HG02885 (cell line): ENCODE measurements around the gene FAU.

Experiments used
- ATAC-seq: cut with Tn5 transposase; IDR thresholded peaks from one replicate; pipeline ENCODE4 v1.9.1; 2021; ENCODE audit warnings: mild to moderate bottlenecking; ENCODE audit not compliant: unreplicated experiment, poor library complexity

The FAU gene

DNA sequence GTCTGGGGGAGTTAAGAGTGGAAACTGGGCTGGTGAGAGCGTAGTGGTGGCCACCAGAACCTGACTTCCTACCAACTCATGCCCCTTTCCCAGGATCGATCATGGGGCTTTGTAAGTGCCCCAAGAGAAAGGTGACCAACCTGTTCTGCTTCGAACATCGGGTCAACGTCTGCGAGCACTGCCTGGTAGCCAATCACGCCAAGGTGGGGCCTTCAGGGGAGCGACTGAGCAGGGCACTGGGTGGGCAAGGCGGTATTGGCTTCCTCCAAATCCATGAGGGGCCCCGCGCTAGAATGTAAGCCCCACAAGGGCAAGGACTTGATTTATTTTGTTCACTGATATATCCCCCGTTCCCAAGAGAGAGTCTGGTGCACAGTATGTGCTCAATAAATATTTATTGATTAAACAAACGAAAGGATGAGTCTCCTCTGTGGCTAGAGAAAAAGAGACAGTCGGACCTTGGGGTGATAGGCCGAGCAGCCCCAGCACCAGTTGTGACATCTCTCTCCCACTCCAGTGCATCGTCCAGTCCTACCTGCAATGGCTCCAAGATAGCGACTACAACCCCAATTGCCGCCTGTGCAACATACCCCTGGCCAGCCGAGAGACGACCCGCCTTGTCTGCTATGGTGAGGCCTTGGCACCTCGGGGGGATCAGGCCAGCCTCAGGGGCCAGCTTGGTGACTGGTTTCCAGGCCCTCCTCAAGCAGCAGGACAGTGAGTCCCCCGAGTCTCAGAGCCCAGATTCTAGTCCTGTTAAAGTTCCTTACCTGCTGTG is 37.1 kb downstream of the FAU start:
- no peak for ATAC-seq

DNA sequence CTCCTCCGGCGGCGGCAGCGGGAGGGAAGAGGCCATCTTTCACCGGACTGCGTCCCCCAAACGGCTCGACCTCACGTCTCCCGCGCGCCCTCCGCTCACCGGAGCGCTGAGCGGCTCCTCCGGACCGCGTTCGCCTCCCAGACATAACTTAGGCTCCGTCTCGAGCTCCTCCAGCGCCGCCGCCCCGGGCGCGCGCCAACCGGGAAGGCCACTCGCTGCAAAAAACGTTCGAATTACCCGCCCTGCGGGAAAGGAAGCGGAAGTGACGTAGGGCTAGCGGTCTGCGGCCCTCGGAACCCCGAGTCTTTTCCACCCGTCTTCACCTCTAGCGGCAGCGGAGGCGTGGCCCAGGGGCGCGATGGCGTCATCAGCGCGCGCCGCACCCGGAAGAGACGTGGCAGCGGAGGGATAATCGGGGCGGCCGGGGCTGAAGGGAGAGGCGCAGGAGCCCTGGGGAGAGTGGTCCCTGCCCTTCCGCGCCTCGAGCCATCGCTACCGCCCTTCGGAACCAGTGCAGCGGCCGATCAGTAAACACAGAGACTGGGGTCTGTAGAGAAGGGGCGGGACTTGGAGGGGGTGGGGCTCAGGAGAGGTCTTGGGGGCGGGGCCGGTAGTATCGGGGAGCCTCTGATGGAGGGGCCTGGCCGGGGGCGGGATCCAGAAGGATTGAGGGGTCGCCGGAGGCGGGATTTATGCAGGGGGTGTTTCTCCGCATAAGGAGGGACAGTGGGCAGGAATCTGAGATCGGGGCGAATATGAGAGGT is 37.9 kb downstream of the FAU start, which contains the start of the genes CDCA5 and ZFPL1:
CDCA5 (minus strand) TSS at position 207 of the 764 bp plus-strand sequence; CDS start at position 145, 62 bp downstream.
ZFPL1 (plus strand) TSS at position 389 of the 764 bp plus-strand sequence. CDS start 477 bp downstream, outside the sequence.
- ATAC-seq: peak; percentile 91

DNA sequence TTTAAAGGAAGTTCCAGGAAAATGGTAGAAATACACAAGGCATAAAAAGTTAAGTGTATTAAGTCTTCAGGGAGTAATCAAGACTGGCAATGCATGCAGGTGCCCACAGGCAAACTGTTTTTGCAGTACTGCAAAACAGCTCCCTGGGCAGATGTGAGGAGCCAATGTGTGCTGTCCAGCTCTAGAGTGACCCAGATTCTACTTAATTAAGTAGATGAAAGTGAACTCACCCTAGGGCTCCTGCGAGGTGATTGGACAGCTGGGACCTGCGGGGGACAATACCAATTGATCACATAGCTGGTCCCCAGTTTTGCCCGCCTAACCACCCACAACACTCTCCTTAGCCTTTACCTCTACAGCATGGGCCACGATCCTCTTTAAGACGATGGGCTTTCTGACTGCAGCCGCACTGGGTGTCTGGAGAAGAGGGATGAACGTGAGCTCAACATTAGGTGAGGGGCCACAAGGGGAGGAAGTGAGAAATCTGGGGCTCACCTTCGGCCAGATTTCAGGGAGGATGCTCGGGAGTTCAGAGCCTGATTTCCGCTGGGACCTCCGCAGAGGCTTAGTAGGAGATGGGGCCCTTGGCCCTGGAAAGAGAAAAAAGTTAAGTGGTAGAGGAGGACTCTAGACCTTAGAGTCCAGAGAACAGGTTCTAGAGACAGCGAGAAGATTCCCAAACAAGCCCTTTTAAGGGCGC is 38.6 kb downstream of the FAU start:
- peak; percentile 13 for ATAC-seq

DNA sequence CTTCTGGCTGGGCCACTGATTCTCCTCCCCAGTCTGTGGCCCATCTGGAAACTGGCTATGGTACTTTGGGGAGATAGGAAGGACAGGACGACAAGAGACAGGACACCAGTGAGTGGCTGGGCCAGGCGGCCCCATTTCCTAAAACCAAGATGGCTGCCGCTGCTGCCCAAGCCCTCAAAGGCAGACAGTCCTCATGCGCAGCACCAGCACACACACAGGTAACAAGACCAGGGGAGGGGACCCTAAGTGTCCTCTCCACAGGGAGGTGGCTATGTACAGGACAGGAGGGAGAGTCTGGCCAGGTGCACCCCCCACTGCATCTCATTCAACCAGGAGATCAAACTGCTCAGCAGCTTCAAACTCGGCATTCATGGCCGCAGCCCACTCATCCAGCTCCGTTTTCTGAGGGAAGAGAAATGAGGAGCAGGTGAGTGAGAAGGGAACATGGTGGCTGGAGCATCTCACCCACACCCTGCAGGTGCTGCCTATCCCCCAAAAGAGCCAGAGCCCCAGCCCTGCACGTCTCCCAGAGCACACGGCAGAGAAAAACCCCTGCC is 43.1 kb downstream of the FAU start:
- no peak for ATAC-seq

DNA sequence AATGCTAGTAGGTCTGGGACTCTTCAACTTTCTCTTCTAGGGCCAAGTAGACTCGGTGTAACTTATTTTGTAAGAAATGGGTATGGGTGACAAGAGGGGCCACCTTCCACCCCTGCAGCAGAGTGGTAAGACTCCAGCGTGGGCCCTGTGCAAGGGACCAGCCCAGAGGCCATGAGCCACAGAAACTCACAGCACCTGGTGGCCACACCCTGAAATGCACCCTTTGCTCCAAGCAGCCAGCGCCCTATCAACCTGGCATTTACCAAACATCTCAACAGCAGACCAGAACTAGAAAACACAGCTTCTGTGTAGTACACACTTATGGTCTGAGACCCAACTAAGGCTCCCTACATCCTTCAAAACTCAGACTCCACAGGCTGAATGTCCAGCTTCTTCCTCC is 43.8 kb downstream of the FAU start:
- ATAC-seq: peak; percentile 54

DNA sequence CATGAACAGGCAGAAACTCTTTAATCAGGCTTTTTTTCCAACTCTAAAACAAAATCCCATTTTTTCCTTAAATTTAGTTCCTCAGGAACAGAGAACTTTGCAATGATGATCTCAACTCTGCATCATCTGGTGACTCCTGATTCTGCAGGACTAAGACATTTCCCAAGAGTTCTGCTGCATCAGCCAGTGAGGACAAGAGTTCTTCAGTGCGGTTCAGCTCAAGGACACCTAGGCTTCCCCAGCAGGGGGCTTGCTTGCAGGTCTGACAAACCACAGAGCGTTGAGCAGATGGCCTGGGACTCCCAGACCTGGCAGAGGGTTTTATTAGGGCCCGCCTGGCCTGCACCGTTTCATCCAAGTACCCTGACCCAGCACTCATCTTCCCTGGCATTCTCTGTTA is 44.5 kb downstream of the FAU start:
- no peak for ATAC-seq

DNA sequence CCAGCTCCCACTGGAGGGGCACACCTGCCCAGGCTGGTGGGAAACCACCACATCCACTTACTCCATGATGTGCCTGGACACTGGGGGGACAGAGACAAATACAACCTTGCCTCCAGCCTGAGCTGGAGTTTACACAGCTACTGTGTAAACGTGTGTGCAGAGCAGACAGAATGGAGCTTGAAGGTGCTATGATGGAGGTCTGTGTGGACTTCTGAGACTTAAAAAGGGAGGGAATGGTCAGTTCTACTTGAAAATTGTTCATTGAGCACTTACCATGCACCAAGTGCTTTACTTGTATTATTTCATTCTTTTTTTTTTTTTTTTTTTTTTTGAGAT is 49.3 kb downstream of the FAU start:
- no peak for ATAC-seq

DNA sequence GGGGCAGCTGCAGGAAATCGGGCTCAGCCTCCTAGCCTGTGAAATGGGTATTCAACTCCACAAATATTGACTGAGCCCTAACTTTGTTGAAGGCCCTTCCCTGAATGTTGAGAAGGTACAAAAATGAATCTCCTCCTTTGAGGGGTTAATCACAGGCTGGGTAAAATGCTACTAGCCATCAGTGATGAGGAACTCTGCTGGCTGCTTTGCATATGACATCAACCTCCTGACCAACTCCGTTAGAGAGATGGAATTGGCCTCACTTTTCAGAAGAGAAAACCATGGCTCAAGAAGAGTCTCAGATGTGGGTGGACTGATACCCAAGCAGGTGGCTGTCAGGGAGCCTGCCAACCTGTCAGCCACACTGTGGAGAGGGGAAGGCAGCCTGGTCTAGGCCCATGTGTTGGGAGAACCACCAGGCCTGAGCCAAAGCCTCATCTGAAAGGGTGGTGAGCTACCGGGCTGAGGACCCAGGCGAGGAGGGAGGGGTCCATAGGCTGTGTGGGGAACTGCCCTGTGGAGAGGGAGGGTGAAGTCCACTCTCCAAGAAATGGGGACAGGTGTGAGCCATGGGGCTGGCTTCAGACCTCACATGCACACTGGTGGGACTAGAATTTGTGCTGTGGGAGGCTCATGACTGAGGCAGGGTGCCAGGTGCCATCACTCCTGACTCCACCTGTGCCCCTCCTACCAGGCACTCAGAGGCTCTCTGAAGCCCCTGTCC is 49.9 kb downstream of the FAU start:
- no peak for ATAC-seq
